ENCODE data around the gene CCL17. TPM values are rescaled to one million over a fixed set of nuclear protein-coding genes. Genes with fewer than 3 reads are reported as not detected.
"Not testable (repeated sequence)": the region's sequence is repeated elsewhere in the genome, so short reads cannot be mapped to it uniquely, and the experiment has no call there.

CCL17 gene
- total RNA-seq, 1 experiment from 2014 or later = not detected

GRCh38 chr16:57392694-57393093 is 11.9 kb upstream of the CCL17 start:
- ChIA-PET POLR2A (no interaction called here), CTCF (interaction anchor here (1.4 kb wide), 1 partner anchor 24 kb away, joined by 7 read pairs; no protein-coding TSS in a partner anchor)
- H3K4me1 Mint-ChIP-seq (ENCODE audit: insufficient read depth, unreplicated experiment) = peaks cover 9% of the 10 kb centered on the region
- no peak overlapping the region for H3K4me3 Mint-ChIP-seq (ENCODE audit: unreplicated experiment)
- TF ChIP-seq CTCF (IDR thresholded peaks at IDR 0.05; ENCODE audit: unreplicated experiment) = no peak
- H3K36me3 Mint-ChIP-seq (ENCODE audit: insufficient read depth, unreplicated experiment) = no peaks in the 10 kb centered on the region
- intact Hi-C loops (cut with micrococcal nuclease) = no loop called here
- no peak for DNase-seq (ENCODE audit: unreplicated experiment)
- no peak overlapping the region for H3K27ac Mint-ChIP-seq (ENCODE audit: low read depth, unreplicated experiment)
- H3K9me3 Mint-ChIP-seq (ENCODE audit: unreplicated experiment) = no peaks in the 10 kb centered on the region
- BruUV-seq (replicated peaks) = no TSS peak
- H3K27me3 Mint-ChIP-seq (ENCODE audit: insufficient read depth, unreplicated experiment) = peaks cover 17% of the 10 kb centered on the region

GRCh38 chr16:57394444-57394843 is 10.1 kb upstream of the CCL17 start:
- CTCF ChIA-PET = interaction anchor here (0.6 to 2.4 kb wide), 5 partner anchors 10 to 462 kb away, joined by 3 to 11 read pairs (median 3); partner anchors contain the start of gene CCL17
- peak; percentile 82 for DNase-seq (ENCODE audit: unreplicated experiment)
- H3K27me3 Mint-ChIP-seq (ENCODE audit: insufficient read depth, unreplicated experiment) = peaks cover 17% of the 10 kb centered on the region
- intact Hi-C loops (cut with micrococcal nuclease) = no loop called here
- H3K4me3 Mint-ChIP-seq (ENCODE audit: unreplicated experiment) = no peak overlapping the region
- no TSS peak for BruUV-seq (replicated peaks)
- no peaks in the 10 kb centered on the region for H3K4me1 Mint-ChIP-seq (ENCODE audit: insufficient read depth, unreplicated experiment)
- H3K27ac Mint-ChIP-seq (ENCODE audit: low read depth, unreplicated experiment) = no peak overlapping the region
- no peaks in the 10 kb centered on the region for H3K36me3 Mint-ChIP-seq (ENCODE audit: insufficient read depth, unreplicated experiment)
- no peaks in the 10 kb centered on the region for H3K9me3 Mint-ChIP-seq (ENCODE audit: unreplicated experiment)
- no peak for TF ChIP-seq CTCF (IDR thresholded peaks at IDR 0.05; ENCODE audit: unreplicated experiment)
- POLR2A ChIA-PET = no interaction called here

- ChIA-PET CTCF (interaction anchor here (0.6 to 2.4 kb wide), 6 partner anchors 18 to 1039 kb away, joined by 3 to 11 read pairs (median 4); no protein-coding TSS in a partner anchor), POLR2A (interaction anchor here (0.9 to 1.0 kb wide), 2 partner anchors 52 to 149 kb away, joined by 3 to 4 read pairs; partner anchors contain the start of genes CIAPIN1 and COQ9)
- H3K9me3 Mint-ChIP-seq (ENCODE audit: unreplicated experiment) = no peaks in the 10 kb centered on the region
- DNase-seq (ENCODE audit: unreplicated experiment) = no peak
- no peak overlapping the region for H3K4me3 Mint-ChIP-seq (ENCODE audit: unreplicated experiment)
- no peak overlapping the region for H3K27ac Mint-ChIP-seq (ENCODE audit: low read depth, unreplicated experiment)
- BruUV-seq (replicated peaks) = no TSS peak
- H3K27me3 Mint-ChIP-seq (ENCODE audit: insufficient read depth, unreplicated experiment) = peaks cover 17% of the 10 kb centered on the region
- no peak for TF ChIP-seq CTCF (IDR thresholded peaks at IDR 0.05; ENCODE audit: unreplicated experiment)
- H3K4me1 Mint-ChIP-seq (ENCODE audit: insufficient read depth, unreplicated experiment) = no peaks in the 10 kb centered on the region
- intact Hi-C loops (cut with micrococcal nuclease) = no loop called here
- no peaks in the 10 kb centered on the region for H3K36me3 Mint-ChIP-seq (ENCODE audit: insufficient read depth, unreplicated experiment)
Measured at GRCh38 chr16:57395026-57395425, 9.5 kb upstream of the CCL17 start.

GRCh38 chr16:57396786-57397185 is 7.8 kb upstream of the CCL17 start:
- H3K36me3 Mint-ChIP-seq (ENCODE audit: insufficient read depth, unreplicated experiment) = no peaks in the 10 kb centered on the region
- no peak for TF ChIP-seq CTCF (IDR thresholded peaks at IDR 0.05; ENCODE audit: unreplicated experiment)
- peaks cover 17% of the 10 kb centered on the region for H3K27me3 Mint-ChIP-seq (ENCODE audit: insufficient read depth, unreplicated experiment)
- H3K9me3 Mint-ChIP-seq (ENCODE audit: unreplicated experiment) = no peaks in the 10 kb centered on the region
- H3K4me3 Mint-ChIP-seq (ENCODE audit: unreplicated experiment) = no peak overlapping the region
- H3K27ac Mint-ChIP-seq (ENCODE audit: low read depth, unreplicated experiment) = no peak overlapping the region
- H3K4me1 Mint-ChIP-seq (ENCODE audit: insufficient read depth, unreplicated experiment) = no peaks in the 10 kb centered on the region
- intact Hi-C loops (cut with micrococcal nuclease) = no loop called here
- ChIA-PET CTCF (interaction anchor here (1.0 kb wide), 1 partner anchor 22 kb away, joined by 4 read pairs; no protein-coding TSS in a partner anchor), POLR2A (no interaction called here)
- no TSS peak for BruUV-seq (replicated peaks)
- no peak for DNase-seq (ENCODE audit: unreplicated experiment)

- not testable (repeated sequence) for H3K36me3 Mint-ChIP-seq (ENCODE audit: insufficient read depth, unreplicated experiment)
Measured at GRCh38 chr16:57397493-57397892, 7.1 kb upstream of the CCL17 start.

More at GRCh38 chr16:57397493-57397892, 7.1 kb upstream of the CCL17 start:
- peaks cover 16% of the 10 kb centered on the region for H3K27me3 Mint-ChIP-seq (ENCODE audit: insufficient read depth, unreplicated experiment)
- H3K9me3 Mint-ChIP-seq (ENCODE audit: unreplicated experiment); POLR2A ChIA-PET; H3K27ac Mint-ChIP-seq (ENCODE audit: low read depth, unreplicated experiment); DNase-seq (ENCODE audit: unreplicated experiment); intact Hi-C loops (cut with micrococcal nuclease); H3K4me1 Mint-ChIP-seq (ENCODE audit: insufficient read depth, unreplicated experiment); H3K4me3 Mint-ChIP-seq (ENCODE audit: unreplicated experiment); BruUV-seq (replicated peaks): not testable (repeated sequence)
- CTCF ChIA-PET = interaction anchor here (3.4 kb wide), 1 partner anchor 20 kb away, joined by 19 read pairs; no protein-coding TSS in a partner anchor
